H1 (cell line): Measurements from ENCODE around the gene GPX8. TPM values are rescaled to one million over a fixed set of nuclear protein-coding genes. Genes with fewer than 3 reads are reported as not detected.

ENCODE experiments used
- CTCF ChIA-PET: fragments of 300-600 bp; sonication (Branson Sonifier 250); formaldehyde crosslinking; loops from one replicate; lab custom pipeline; 2021; ENCODE audit not compliant: partially characterized antibody; lab: Charles Lee
- POLR2A ChIA-PET: fragments of 300-600 bp; sonication (Branson Sonifier 250); formaldehyde crosslinking; loops from one replicate; lab custom pipeline; 2021; ENCODE audit warnings: inconsistent platforms; ENCODE audit not compliant: partially characterized antibody; lab: Charles Lee
- DNase-seq, 2 experiments: peaks; one replicate each; pipeline versions ENCODE4 v3.0.0 to v3.0.0-alpha.2; 2010 to 2022; ENCODE audit warnings: low spot score in 2 of 2, low read depth in 1 of 2, mixed read lengths in 1 of 2
- FAIRE-seq: peaks from 2 replicates; lab custom pipeline; 2011; peaks lifted over from hg19 to GRCh38; lab: Jason Lieb, UNC
- H2AFZ ChIP-seq: 2 replicates; pipeline ENCODE4 v1.8.1; 2012; ENCODE audit warnings: low read length, inconsistent platforms
- H2AK5ac ChIP-seq: 2 replicates; pipeline ENCODE4 v1.6.1; 2013; ENCODE audit warnings: low read depth, low read length
- H2BK120ac ChIP-seq: replicated peaks from 2 replicates; pipeline ENCODE3; 2013; ENCODE audit warnings: low read depth, low read length, inconsistent platforms
- H2BK12ac ChIP-seq: 2 replicates; pipeline ENCODE4 v1.6.1; 2013; ENCODE audit warnings: low read depth, low read length
- H2BK15ac ChIP-seq: 2 replicates; pipeline ENCODE4 v1.6.1; 2013; ENCODE audit warnings: low read length
- H2BK20ac ChIP-seq: 2 replicates; pipeline ENCODE4 v1.6.1; 2013; ENCODE audit warnings: low read length
- H2BK5ac ChIP-seq: 2 replicates; pipeline ENCODE4 v1.6.1; 2013; ENCODE audit warnings: low read depth, low read length
- H3K14ac ChIP-seq: 2 replicates; pipeline ENCODE4 v1.6.1; 2013; ENCODE audit warnings: inconsistent platforms; ENCODE audit not compliant: insufficient read length
- H3K18ac ChIP-seq: 2 replicates; pipeline ENCODE4 v1.6.1; 2013; ENCODE audit warnings: low read length; ENCODE audit errors: extremely low read depth
- H3K23ac ChIP-seq: 2 replicates; pipeline ENCODE4 v1.6.1; 2013; ENCODE audit warnings: inconsistent platforms; ENCODE audit not compliant: insufficient read length
- H3K23me2 ChIP-seq: 2 replicates; pipeline ENCODE4 v1.6.1; 2013; ENCODE audit warnings: low read depth, low read length
- H3K27ac ChIP-seq: 2 replicates; pipeline ENCODE4 v1.6.1; 2011; ENCODE audit warnings: low read depth, low read length, inconsistent platforms
- H3K27me3 ChIP-seq, 4 experiments: replicated peaks in 1 of 4; 1 replicate in 1 of 4; 2 replicates in 3 of 4; pipeline versions ENCODE4 v1.6.1 to v1.8.1; 2011 to 2013; ENCODE audit warnings: low read length in 3 of 4, mild to moderate bottlenecking in 3 of 4, inconsistent platforms in 2 of 4, mixed read lengths in 2 of 4, moderate library complexity in 1 of 4; ENCODE audit not compliant: control insufficient read depth in 3 of 4, insufficient read depth in 3 of 4; ENCODE audit errors: extremely low read depth in 1 of 4
- H3K36me3 ChIP-seq, 4 experiments: 2 replicates each; pipeline versions ENCODE4 v1.6.1 to v1.8.1; 2011 to 2013; ENCODE audit warnings: mild to moderate bottlenecking in 4 of 4, low read length in 3 of 4, moderate library complexity in 2 of 4, control low read depth in 1 of 4, inconsistent platforms in 1 of 4; ENCODE audit not compliant: insufficient read depth in 4 of 4, control insufficient read depth in 2 of 4
- H3K4ac ChIP-seq: replicated peaks from 2 replicates; pipeline ENCODE3; 2013; ENCODE audit warnings: low read length, low read depth, mixed read lengths, inconsistent platforms; ENCODE audit not compliant: insufficient read length
- H3K4me1 ChIP-seq, 4 experiments: replicated peaks in 1 of 4; 1 replicate in 1 of 4; 2 replicates in 3 of 4; pipeline versions ENCODE4 v1.6.1 to v1.8.1; 2011 to 2013; ENCODE audit warnings: low read length in 3 of 4, inconsistent platforms in 2 of 4, mixed read lengths in 1 of 4; ENCODE audit not compliant: insufficient read depth in 4 of 4, control insufficient read depth in 3 of 4
- H3K4me2 ChIP-seq, 2 experiments: 2 replicates each; pipeline versions ENCODE4 v1.6.1 to v1.8.1; 2011 to 2013; ENCODE audit warnings: low read depth in 2 of 2, low read length in 2 of 2, control low read depth in 1 of 2, inconsistent platforms in 1 of 2, mild to moderate bottlenecking in 1 of 2; ENCODE audit not compliant: insufficient read depth in 1 of 2
- H3K4me3 ChIP-seq, 4 experiments: fragments of 200-600, 300-600 bp in 1 of 4; sonication (generic), shearing (Covaris generic), sonication (Bioruptor Twin) in 1 of 4; 2 replicates each; pipeline versions ENCODE4 v1.5.1 to v1.8.1; 2011 to 2016; ENCODE audit warnings: low read length in 4 of 4, low read depth in 3 of 4, control low read depth in 2 of 4, inconsistent platforms in 2 of 4, mild to moderate bottlenecking in 2 of 4, mixed read lengths in 1 of 4, moderate library complexity in 1 of 4; ENCODE audit not compliant: insufficient read depth in 2 of 4; ENCODE audit errors: extremely low read depth in 1 of 4
- H3K56ac ChIP-seq: replicated peaks from 2 replicates; pipeline ENCODE3; 2013; ENCODE audit warnings: low read depth, mild to moderate bottlenecking, mixed read lengths, low read length, inconsistent platforms; ENCODE audit not compliant: insufficient read length
- H3K79me1 ChIP-seq: 2 replicates; pipeline ENCODE4 v1.6.1; 2013; ENCODE audit warnings: low read depth, low read length, control low read depth
- H3K79me2 ChIP-seq, 2 experiments: 2 replicates each; pipeline versions ENCODE4 v1.6.1 to v1.8.1; 2012 to 2013; ENCODE audit warnings: low read length in 2 of 2, mild to moderate bottlenecking in 2 of 2, inconsistent platforms in 1 of 2; ENCODE audit not compliant: insufficient read depth in 2 of 2, control insufficient read depth in 1 of 2
- H3K9ac ChIP-seq, 4 experiments: replicated peaks in 1 of 4; 1 replicate in 1 of 4; 2 replicates in 3 of 4; pipeline versions ENCODE4 v1.6.1 to v1.8.1; 2011 to 2013; ENCODE audit warnings: low read depth in 3 of 4, low read length in 3 of 4, control low read depth in 2 of 4, mild to moderate bottlenecking in 2 of 4, moderate library complexity in 2 of 4, inconsistent platforms in 1 of 4; ENCODE audit errors: extremely low read depth in 1 of 4
- H3K9me3 ChIP-seq, 2 experiments: 2 replicates each; pipeline versions ENCODE4 v1.6.1 to v1.8.1; 2012 to 2013; ENCODE audit warnings: mild to moderate bottlenecking in 2 of 2, moderate library complexity in 2 of 2, control low read depth in 1 of 2, inconsistent platforms in 1 of 2, low read depth in 1 of 2, low read length in 1 of 2, mixed read lengths in 1 of 2; ENCODE audit not compliant: insufficient read depth in 2 of 2
- H4K20me1 ChIP-seq, 2 experiments: replicated peaks in 1 of 2; 2 replicates each; pipeline versions ENCODE3 to v1.8.1; 2011 to 2013; ENCODE audit warnings: inconsistent platforms in 2 of 2, low read length in 2 of 2, mild to moderate bottlenecking in 1 of 2; ENCODE audit not compliant: insufficient read depth in 2 of 2, control insufficient read depth in 1 of 2
- H4K5ac ChIP-seq: 2 replicates; pipeline ENCODE4 v1.6.1; 2013; ENCODE audit warnings: low read length, low read depth, mixed read lengths, inconsistent platforms; ENCODE audit not compliant: insufficient read length
- H4K8ac ChIP-seq: 2 replicates; pipeline ENCODE4 v1.8.0; 2013; ENCODE audit warnings: mild to moderate bottlenecking, moderate library complexity, low read length, inconsistent platforms; ENCODE audit not compliant: insufficient read depth; ENCODE audit errors: extremely low read depth
- H4K91ac ChIP-seq: replicated peaks from 2 replicates; pipeline ENCODE3; 2013; ENCODE audit warnings: low read length, mixed read lengths, inconsistent platforms; ENCODE audit not compliant: insufficient read length
- BACH1 ChIP-seq: IDR thresholded peaks from 2 replicates; pipeline ENCODE4 v1.6.1; 2012; ENCODE audit warnings: low read length, improper control_type of control experiment
- BRCA1 ChIP-seq: IDR thresholded peaks from 2 replicates; pipeline ENCODE4 v1.6.1; 2012; ENCODE audit warnings: low read depth, low read length, improper control_type of control experiment
- CHD2 ChIP-seq: IDR thresholded peaks from 2 replicates; pipeline ENCODE4 v1.6.1; 2012; ENCODE audit warnings: low read length, improper control_type of control experiment
- JUN ChIP-seq: IDR thresholded peaks from 2 replicates; pipeline ENCODE4 v1.6.1; 2011; ENCODE audit warnings: low read depth, mild to moderate bottlenecking, improper control_type of control experiment, low read length
- JUND ChIP-seq: IDR thresholded peaks from 2 replicates; pipeline ENCODE4 v1.6.1; 2011; ENCODE audit warnings: mild to moderate bottlenecking, improper control_type of control experiment, low read length
- POLR2AphosphoS5 ChIP-seq: IDR thresholded peaks from 2 replicates; pipeline ENCODE4 v1.6.1; 2011; ENCODE audit warnings: low read depth, low read length
- RNF2 ChIP-seq: fragments of 200-900, 300-1000 bp; sonication (generic); IDR thresholded peaks from 2 replicates; pipeline ENCODE4 v1.7.1; 2016; ENCODE audit warnings: borderline replicate concordance, low read depth, mild to moderate bottlenecking, antibody characterized with exemption, low read length; ENCODE audit not compliant: poor library complexity, severe bottlenecking; ENCODE audit errors: missing control alignments
- SIRT6 ChIP-seq: IDR thresholded peaks from one replicate; pipeline ENCODE4 v1.7.1; 2012; ENCODE audit warnings: low read length, inconsistent platforms
- SIX5 ChIP-seq: IDR thresholded peaks from 2 replicates; pipeline ENCODE4 v1.6.1; 2011; ENCODE audit warnings: mild to moderate bottlenecking, low read depth, low read length
- WGBS, 2 experiments: shearing (Covaris generic) in 1 of 2; methylation state at CpG; one replicate each; pipeline versions ENCODE4 v1.1.6 to v1.1.7; 2013 to 2015; ENCODE audit warnings: low lambda C conversion rate in 2 of 2, mixed read lengths in 2 of 2, inconsistent platforms in 1 of 2, low coverage in 1 of 2, missing lambda C conversion rate in 1 of 2; ENCODE audit not compliant: insufficient replicate concordance in 2 of 2, insufficient coverage in 1 of 2, insufficient read length in 1 of 2; ENCODE audit errors: extremely low coverage in 1 of 2, missing lambda C conversion rate in 1 of 2; 5-methylcytosine and 5-hydroxymethylcytosine counted together
- polyA plus RNA-seq, 7 experiments: library from polyadenylated mRNA; depleted of rRNA in 3 of 7; stranded (reverse) in 5 of 7; unstranded in 2 of 7; fragments of >200 nt in 5 of 7; fragments of 200-250 nt in 2 of 7; gene quantifications; 1 replicate in 5 of 7; 2 replicates in 1 of 7; 4 replicates in 1 of 7; pipeline versions ENCODE4 v1.2.1 to v1.2.3, GENCODE V29; 2011 to 2013; ENCODE audit warnings: missing spikeins in 2 of 7, mixed read lengths in 2 of 7
- total RNA-seq: library from RNA; stranded (reverse); fragmentation: NEBNext Ultra II Directional; extraction: Animal tissue kit (Norgen Biotek cat#: 25700); gene quantifications from 2 replicates; pipeline ENCODE4 v1.2.1, GENCODE V29; 2021

The GPX8 gene
- total and polyA plus RNA-seq, 2 of the 8 experiments (the other 6 are each of a cell fraction or from before 2014, with no cell fraction given) = 19.5 to 60.4 TPM

DNA sequence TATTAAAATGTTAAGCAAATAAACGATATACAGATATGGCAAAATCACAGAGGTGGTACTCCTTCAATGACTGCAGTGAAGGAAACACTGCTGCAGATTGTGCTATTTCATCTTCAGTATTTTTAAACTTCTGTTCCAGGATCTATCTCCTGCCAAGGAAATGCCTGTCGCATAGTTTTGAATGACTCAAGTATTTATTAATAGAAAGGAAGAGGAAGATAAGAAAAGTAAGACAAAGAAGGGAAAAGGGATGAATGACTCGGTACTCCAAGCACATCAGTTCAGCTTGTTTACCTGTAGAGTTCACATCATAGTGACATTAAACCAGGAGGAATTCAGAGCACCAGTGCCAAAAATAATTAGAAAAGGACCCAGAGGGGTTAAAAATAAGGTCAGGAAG is 5.1 kb upstream of the GPX8 start:
- Histone ChIP-seq H3K4me1 (no peaks in the 10 kb centered on the region), H4K8ac (no peak overlapping the region), H2BK20ac (no peak overlapping the region), H4K20me1 (no peaks in the 10 kb centered on the region), H3K9ac (no peak overlapping the region), H2BK12ac (no peak overlapping the region), H2BK5ac (no peak overlapping the region), H3K4ac (no peak overlapping the region), H4K5ac (no peak overlapping the region), H3K56ac (no peak overlapping the region), H4K91ac (no peak overlapping the region), H3K27ac (no peak overlapping the region), H2BK120ac (no peak overlapping the region), H3K4me3 (no peak overlapping the region), H3K36me3 (no peaks in the 10 kb centered on the region), H2AK5ac (no peak overlapping the region), H2AFZ (no peak overlapping the region), H3K79me2 (no peaks in the 10 kb centered on the region), H3K18ac (no peak overlapping the region), H3K27me3 (no peaks in the 10 kb centered on the region)
- POLR2A ChIA-PET = no interaction called here
- CTCF ChIA-PET = interaction anchor here (0.7 to 6.2 kb wide), 5 partner anchors 9 to 248 kb away, joined by 3 to 93 read pairs (median 3); no protein-coding TSS in a partner anchor
- FAIRE-seq = no peak
- DNase-seq = no peak
- TF ChIP-seq CHD2 = no peak
- no peak for TF ChIP-seq BRCA1
- TF ChIP-seq JUN = no peak
- no peak for TF ChIP-seq POLR2AphosphoS5
- TF ChIP-seq SIRT6 = no peak
- no peak for TF ChIP-seq BACH1
- TF ChIP-seq RNF2 = no peak
- TF ChIP-seq JUND = no peak
- no peak for TF ChIP-seq SIX5
- TF ChIP-seq, all 59 proteins: peak for 0
- no peaks in the 10 kb centered on the region for H3K9me3 ChIP-seq
- no peak overlapping the region for H3K23ac ChIP-seq
- no peak overlapping the region for H2BK15ac ChIP-seq
- 85% methylated on average over 3 of the region's 3 CpGs; no CpG with 5 or more reads in 1 of the 2 experiments for WGBS, 2 experiments
- H3K4me2 ChIP-seq = no peak overlapping the region
- H3K14ac ChIP-seq = no peak overlapping the region
- no peaks in the 10 kb centered on the region for H3K23me2 ChIP-seq
- no peaks in the 10 kb centered on the region for H3K79me1 ChIP-seq
